ENCODE data around the gene TBCD.

Gene TBCD
- total RNA-seq = 190 reads per million, percentile 92 among the genes with 10 or more reads in this experiment

GRCh38 chr17:82751571-82752370 is at the start of gene TBCD:
TBCD (plus strand) TSS chr17:82752065; CDS start chr17:82752194, 129 bp downstream.
- peak; percentile 84 for DNase-seq

GRCh38 chr17:82702231-82702927 is 49.5 kb upstream of the TBCD start:
- DNase-seq = no peak

GRCh38 chr17:82703036-82703745 is 48.7 kb upstream of the TBCD start:
- DNase-seq = no peak

- DNase-seq = no peak
Measured at GRCh38 chr17:82703935-82704865, 47.7 kb upstream of the TBCD start.

GRCh38 chr17:82704886-82705285 is 47.0 kb upstream of the TBCD start:
- DNase-seq = no peak

GRCh38 chr17:82705756-82706155 is 46.1 kb upstream of the TBCD start:
- DNase-seq = no peak

GRCh38 chr17:82709024-82709675 is 42.7 kb upstream of the TBCD start:
- DNase-seq = no peak

GRCh38 chr17:82709676-82710498 is 42.0 kb upstream of the TBCD start:
- no peak for DNase-seq

- DNase-seq = no peak
Measured at GRCh38 chr17:82710499-82711232, 41.2 kb upstream of the TBCD start.

- DNase-seq = no peak
Measured at GRCh38 chr17:82713071-82713723, 38.7 kb upstream of the TBCD start.

- peak; percentile 89 for DNase-seq
Measured at GRCh38 chr17:82716203-82717010, 35.5 kb upstream of the TBCD start, which contains the start of gene FN3KRP. FN3KRP (plus strand) TSS chr17:82716706; CDS start chr17:82716756, 50 bp downstream.

GRCh38 chr17:82718986-82719685 is 32.7 kb upstream of the TBCD start:
- DNase-seq = no peak

- DNase-seq = no peak
Measured at GRCh38 chr17:82720204-82720603, 31.7 kb upstream of the TBCD start.

GRCh38 chr17:82722341-82723013 is 29.4 kb upstream of the TBCD start:
- no peak for DNase-seq

- DNase-seq = no peak
Measured at GRCh38 chr17:82723169-82723807, 28.6 kb upstream of the TBCD start.

- DNase-seq = no peak
Measured at GRCh38 chr17:82726427-82726826, 25.4 kb upstream of the TBCD start.

Data from effector CD4-positive, alpha-beta T cell (primary cell).